HG03196 (cell line): ENCODE data around the gene RALGAPB.

Source experiments
- ATAC-seq: cut with Tn5 transposase; IDR thresholded peaks from one replicate; pipeline ENCODE4 v1.9.1; 2021; ENCODE audit not compliant: unreplicated experiment

RALGAPB gene

GRCh38 chr20:38603286-38603685 is 130.6 kb downstream of the RALGAPB start:
- no peak for ATAC-seq

- no peak for ATAC-seq
Observed at GRCh38 chr20:38604873-38605303, 132.2 kb downstream of the RALGAPB start.

- ATAC-seq: no peak
Observed at GRCh38 chr20:38607351-38607750, 134.7 kb downstream of the RALGAPB start.

- no peak for ATAC-seq
Observed at GRCh38 chr20:38608188-38608587, 135.5 kb downstream of the RALGAPB start.

GRCh38 chr20:38609815-38610214 is 137.2 kb downstream of the RALGAPB start:
- no peak for ATAC-seq

- ATAC-seq: no peak
Observed at GRCh38 chr20:38610521-38610920, 137.9 kb downstream of the RALGAPB start.

GRCh38 chr20:38612751-38613515 is 140.3 kb downstream of the RALGAPB start:
- no peak for ATAC-seq

GRCh38 chr20:38615283-38615682 is 142.6 kb downstream of the RALGAPB start:
- ATAC-seq: no peak

GRCh38 chr20:38616457-38616856 is 143.8 kb downstream of the RALGAPB start:
- no peak for ATAC-seq

- no peak for ATAC-seq
Observed at GRCh38 chr20:38617011-38617829, 144.6 kb downstream of the RALGAPB start.

- no peak for ATAC-seq
Observed at GRCh38 chr20:38617830-38618196, 145.2 kb downstream of the RALGAPB start.

- ATAC-seq: no peak
Observed at GRCh38 chr20:38620441-38620840, 147.8 kb downstream of the RALGAPB start.

GRCh38 chr20:38623061-38623460 is 150.4 kb downstream of the RALGAPB start:
- no peak for ATAC-seq

GRCh38 chr20:38624084-38624483 is 151.4 kb downstream of the RALGAPB start:
- ATAC-seq: no peak

GRCh38 chr20:38625896-38626295 is 153.3 kb downstream of the RALGAPB start:
- ATAC-seq: no peak

GRCh38 chr20:38626921-38627659 is 154.4 kb downstream of the RALGAPB start:
- ATAC-seq: no peak
